Loucy (cell line): ENCODE measurements around the gene ARID1B.

Experiments
- H2AFZ ChIP-seq: fragments of 200-600 bp; sonication (generic); 2 replicates; pipeline ENCODE4 v1.6.0; 2016; ENCODE audit warnings: antibody characterized with exemption, mild to moderate bottlenecking, low read length, moderate library complexity
- H3F3A ChIP-seq: fragments of 200-600 bp; 2 replicates; pipeline ENCODE4 v1.6.0; 2016; ENCODE audit warnings: antibody characterized with exemption, low read depth, mild to moderate bottlenecking
- H3K27me3 ChIP-seq: fragments of 200-600 bp; sonication (generic); 2 replicates; pipeline ENCODE4 v1.6.1; 2014; ENCODE audit warnings: low read length, mild to moderate bottlenecking; ENCODE audit not compliant: insufficient read depth, poor library complexity, severe bottlenecking
- H3K36me3 ChIP-seq: fragments of 200-600 bp; sonication (generic); 2 replicates; pipeline ENCODE4 v1.6.1; 2016; ENCODE audit warnings: low read length; ENCODE audit not compliant: insufficient read depth
- H3K4me1 ChIP-seq: fragments of 200-600 bp; sonication (generic); 2 replicates; pipeline ENCODE4 v1.5.1; 2014; ENCODE audit warnings: low read length, mild to moderate bottlenecking; ENCODE audit not compliant: insufficient read depth, poor library complexity, severe bottlenecking
- H3K4me2 ChIP-seq: fragments of 200-600 bp; sonication (generic); 2 replicates; pipeline ENCODE4 v1.6.0; 2014; ENCODE audit warnings: antibody characterized with exemption, low read length, low read depth, mild to moderate bottlenecking; ENCODE audit not compliant: poor library complexity, severe bottlenecking
- H3K4me3 ChIP-seq: fragments of 200-600 bp; sonication (generic); 2 replicates; pipeline ENCODE4 v1.5.1; 2014; ENCODE audit warnings: low read length, mild to moderate bottlenecking, mixed read lengths; ENCODE audit not compliant: poor library complexity, severe bottlenecking
- H3K79me2 ChIP-seq: fragments of 200-600 bp; sonication (generic); 2 replicates; pipeline ENCODE4 v1.6.1; 2014; ENCODE audit warnings: low read length; ENCODE audit not compliant: insufficient read depth
- H3K9ac ChIP-seq: fragments of 200-600 bp; sonication (generic); 2 replicates; pipeline ENCODE4 v1.6.0; 2014; ENCODE audit warnings: mild to moderate bottlenecking, low read depth, low read length, moderate library complexity; ENCODE audit not compliant: poor library complexity, severe bottlenecking
- H3K9me2 ChIP-seq: fragments of 200-600 bp; sonication (generic); replicated peaks from 2 replicates; pipeline ENCODE4 v1.6.1; 2016; ENCODE audit warnings: low read depth, low read length, mixed read lengths
- H3K9me3 ChIP-seq: fragments of 200-600 bp; sonication (generic); 2 replicates; pipeline ENCODE4 v1.6.1; 2014; ENCODE audit warnings: mild to moderate bottlenecking, antibody characterized with exemption, low read length, low read depth; ENCODE audit not compliant: insufficient read depth
- H4K20me1 ChIP-seq: fragments of 200-600 bp; sonication (generic); 2 replicates; pipeline ENCODE4 v1.6.0; 2014; ENCODE audit warnings: antibody characterized with exemption, low read length, mild to moderate bottlenecking; ENCODE audit not compliant: insufficient read depth, poor library complexity, severe bottlenecking
- CTCF ChIP-seq: fragments of 200-600 bp; sonication (generic); conservative IDR thresholded peaks from 2 replicates; pipeline ENCODE4 v1.5.1; 2014; ENCODE audit warnings: mild to moderate bottlenecking, antibody characterized with exemption, low read length
- EZH2phosphoT487 ChIP-seq: fragments of 200-600 bp; IDR thresholded peaks from 2 replicates; pipeline ENCODE4 v1.6.1; 2018; ENCODE audit warnings: antibody characterized with exemption, mild to moderate bottlenecking, moderate library complexity, borderline replicate concordance

ARID1B gene

GRCh38 chr6:157229132-157229618, 452.0 kb downstream of the ARID1B start:
- Histone ChIP-seq H3K4me3 (no peak overlapping the region), H3K27me3 (no peaks in the 10 kb centered on the region), H3F3A (no peaks in the 10 kb centered on the region), H3K4me1 (no peaks in the 10 kb centered on the region), H3K36me3 (no peaks in the 10 kb centered on the region), H3K9me2 (no peaks in the 10 kb centered on the region), H4K20me1 (no peaks in the 10 kb centered on the region), H3K9me3 (no peaks in the 10 kb centered on the region), H3K79me2 (no peaks in the 10 kb centered on the region), H3K9ac (no peak overlapping the region), H3K4me2 (no peak overlapping the region), H2AFZ (no peak overlapping the region)
- TF ChIP-seq EZH2phosphoT487 = no peak
- TF ChIP-seq CTCF = no peak

GRCh38 chr6:157229713-157230112, 452.5 kb downstream of the ARID1B start:
- Histone ChIP-seq H2AFZ (no peak overlapping the region), H3F3A (no peaks in the 10 kb centered on the region), H3K36me3 (no peaks in the 10 kb centered on the region), H3K4me3 (no peak overlapping the region), H3K9ac (no peak overlapping the region), H3K4me2 (no peak overlapping the region), H3K9me3 (no peaks in the 10 kb centered on the region), H3K79me2 (no peaks in the 10 kb centered on the region), H3K4me1 (no peaks in the 10 kb centered on the region), H4K20me1 (no peaks in the 10 kb centered on the region), H3K9me2 (no peaks in the 10 kb centered on the region), H3K27me3 (no peaks in the 10 kb centered on the region)
- TF ChIP-seq CTCF = no peak
- no peak for TF ChIP-seq EZH2phosphoT487

- H3K9ac ChIP-seq = no peak overlapping the region
- H3K27me3 ChIP-seq = no peaks in the 10 kb centered on the region
- no peaks in the 10 kb centered on the region for H3K4me1 ChIP-seq
- no peaks in the 10 kb centered on the region for H4K20me1 ChIP-seq
- H3K4me2 ChIP-seq = no peak overlapping the region
- no peaks in the 10 kb centered on the region for H3K9me2 ChIP-seq
- no peaks in the 10 kb centered on the region for H3K36me3 ChIP-seq
- TF ChIP-seq CTCF = no peak
- TF ChIP-seq EZH2phosphoT487 = no peak
- no peak overlapping the region for H3K4me3 ChIP-seq
- H3K9me3 ChIP-seq = no peaks in the 10 kb centered on the region
- no peaks in the 10 kb centered on the region for H3K79me2 ChIP-seq
- no peaks in the 10 kb centered on the region for H3F3A ChIP-seq
- no peak overlapping the region for H2AFZ ChIP-seq
Measured at GRCh38 chr6:157230910-157231309, 453.7 kb downstream of the ARID1B start.
